Smooth muscle cell of the umbilical artery (primary cell): ENCODE data around the gene LITAF. TPM values are rescaled to one million over a fixed set of nuclear protein-coding genes. Genes with fewer than 3 reads are reported as not detected.

Source experiments
- total RNA-seq: library from RNA; depleted of rRNA; stranded (reverse); fragments of >200 nt; gene quantifications from 2 replicates; pipeline ENCODE4 v1.2.3, GENCODE V29; 2014

LITAF gene
- 15.0 and 24.3 TPM in 2 replicates for total RNA-seq

GRCh38 chr16:11586856-11587642, at the start of gene LITAF:
Gene LITAF (minus strand): TSS chr16:11586919. CDS start chr16:11556730, 30,189 bp downstream.

Other genes with a start within 250 kb of the LITAF start
- gene RMI2, start 241.5 kb downstream of the LITAF start, total RNA-seq = 2.1 and 5.1 TPM in 2 replicates
- gene SNN, start 81.5 kb upstream of the LITAF start, total RNA-seq = 7.5 and 8.6 TPM in 2 replicates
- gene TXNDC11, start 155.9 kb upstream of the LITAF start, total RNA-seq = 21.4 and 29.1 TPM in 2 replicates
- gene ZC3H7A, start 210.3 kb upstream of the LITAF start, total RNA-seq = 46.6 and 68.0 TPM in 2 replicates